Measurements from ENCODE around the gene TRAPPC12. TPM values are rescaled to one million over a fixed set of nuclear protein-coding genes. Genes with fewer than 3 reads are reported as not detected.
A peak's percentile ranks its signal among the peaks of the same experiment; 100 is the strongest.

TRAPPC12 gene
- total and polyA plus RNA-seq, 8 donors = 83.0 to 119 (median 100.0) TPM

DNA sequence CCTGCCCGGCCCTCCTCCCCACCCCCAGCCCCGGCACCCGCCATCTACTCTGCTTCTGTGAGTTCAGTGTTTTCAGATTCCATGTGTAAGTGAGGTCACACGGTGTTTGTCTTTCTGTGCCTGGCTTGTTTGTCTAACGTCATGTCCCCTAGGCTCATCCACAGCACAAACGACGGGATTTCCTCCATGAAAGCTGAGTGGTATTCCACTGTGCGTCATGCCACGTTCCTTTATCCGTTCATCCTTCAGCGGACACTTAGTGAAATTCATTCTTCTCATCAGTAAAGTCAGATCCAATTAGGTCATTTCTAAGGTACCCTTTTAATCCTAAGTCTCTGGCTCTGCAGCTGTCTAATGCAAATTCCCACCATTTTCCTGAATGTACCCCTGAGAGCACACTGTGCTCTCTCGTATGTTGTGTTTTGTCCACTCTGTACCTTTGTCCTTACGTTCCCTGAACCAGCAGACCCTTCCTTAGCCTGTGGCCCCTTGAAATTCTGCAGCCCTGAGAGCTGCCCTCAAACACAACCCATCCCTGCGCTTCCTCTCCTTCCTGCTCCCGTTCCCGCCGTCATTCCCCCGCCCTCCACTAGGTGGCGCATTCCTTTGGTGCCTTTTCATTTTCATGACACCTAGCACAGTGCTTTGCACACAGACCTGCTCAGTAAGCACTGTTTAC lies 44.1 kb downstream of the TRAPPC12 start:
- no peaks in the 10 kb centered on the region for H3K27me3 ChIP-seq
- ATAC-seq (peak; percentile 83), DNase-seq (peak in 3 of 4 donors; percentile 34 to 90 (median 55))
- intact Hi-C loops (cut with DNase I) = loop anchor here in 1 of 2 donors (10.0 kb wide), 1 partner anchor 221 kb away; no protein-coding TSS in a partner anchor
- no peaks in the 10 kb centered on the region for H3K4me1 ChIP-seq
- TF ChIP-seq, protein P1, sequence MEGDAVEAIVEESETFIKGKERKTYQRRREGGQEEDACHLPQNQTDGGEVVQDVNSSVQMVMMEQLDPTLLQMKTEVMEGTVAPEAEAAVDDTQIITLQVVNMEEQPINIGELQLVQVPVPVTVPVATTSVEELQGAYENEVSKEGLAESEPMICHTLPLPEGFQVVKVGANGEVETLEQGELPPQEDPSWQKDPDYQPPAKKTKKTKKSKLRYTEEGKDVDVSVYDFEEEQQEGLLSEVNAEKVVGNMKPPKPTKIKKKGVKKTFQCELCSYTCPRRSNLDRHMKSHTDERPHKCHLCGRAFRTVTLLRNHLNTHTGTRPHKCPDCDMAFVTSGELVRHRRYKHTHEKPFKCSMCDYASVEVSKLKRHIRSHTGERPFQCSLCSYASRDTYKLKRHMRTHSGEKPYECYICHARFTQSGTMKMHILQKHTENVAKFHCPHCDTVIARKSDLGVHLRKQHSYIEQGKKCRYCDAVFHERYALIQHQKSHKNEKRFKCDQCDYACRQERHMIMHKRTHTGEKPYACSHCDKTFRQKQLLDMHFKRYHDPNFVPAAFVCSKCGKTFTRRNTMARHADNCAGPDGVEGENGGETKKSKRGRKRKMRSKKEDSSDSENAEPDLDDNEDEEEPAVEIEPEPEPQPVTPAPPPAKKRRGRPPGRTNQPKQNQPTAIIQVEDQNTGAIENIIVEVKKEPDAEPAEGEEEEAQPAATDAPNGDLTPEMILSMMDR (IDR thresholded peaks at IDR 0.05) = peak; percentile 94 to 95
- H3K4me3 ChIP-seq = no peak overlapping the region
- no peak overlapping the region for H3K27ac ChIP-seq
- H3K9me3 ChIP-seq = no peaks in the 10 kb centered on the region
- H3K36me3 ChIP-seq = peaks cover 0 to 78% of the 10 kb centered on the region in 2 donors

DNA sequence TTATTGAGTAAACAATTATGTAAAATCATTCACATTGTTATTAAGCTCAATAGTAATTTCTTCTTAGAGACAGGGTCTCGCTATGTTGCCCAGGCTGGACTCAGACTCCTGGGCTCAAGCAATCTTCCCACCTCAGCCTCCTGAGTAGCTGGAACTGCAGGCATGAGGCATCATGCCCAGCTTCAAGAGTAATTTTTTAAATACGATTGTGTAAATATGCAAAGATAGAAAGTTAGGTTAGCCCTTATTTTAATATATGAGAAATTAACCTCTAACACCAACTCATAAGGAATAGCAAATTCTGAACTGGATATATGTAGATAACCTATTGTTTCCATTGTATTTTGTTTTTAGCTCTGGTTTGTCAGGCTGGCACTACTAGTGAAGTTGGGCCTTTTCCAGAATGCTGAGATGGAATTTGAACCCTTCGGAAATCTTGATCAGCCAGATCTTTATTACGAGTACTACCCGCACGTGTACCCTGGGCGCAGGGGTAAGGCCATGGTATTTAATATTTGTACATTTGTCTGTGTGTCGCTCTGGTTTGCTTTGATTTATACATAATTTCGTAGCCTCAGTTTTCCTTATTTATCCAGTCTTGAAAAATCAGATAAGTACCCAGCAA lies 44.8 kb downstream of the TRAPPC12 start:
- TF ChIP-seq, protein P1 (IDR thresholded peaks at IDR 0.05) = peak in 1 of 2 donors; percentile 8
- Histone ChIP-seq H3K4me1 (no peaks in the 10 kb centered on the region), H3K36me3 (peaks cover 0 to 84% of the 10 kb centered on the region in 2 donors), H3K4me3 (no peak overlapping the region), H3K27me3 (no peaks in the 10 kb centered on the region), H3K9me3 (no peaks in the 10 kb centered on the region), H3K27ac (no peak overlapping the region)
- intact Hi-C loops (cut with DNase I) = loop anchor here in 1 of 2 donors (10.0 kb wide), 1 partner anchor 221 kb away; no protein-coding TSS in a partner anchor
- ATAC-seq = no peak
- no peak for DNase-seq

DNA sequence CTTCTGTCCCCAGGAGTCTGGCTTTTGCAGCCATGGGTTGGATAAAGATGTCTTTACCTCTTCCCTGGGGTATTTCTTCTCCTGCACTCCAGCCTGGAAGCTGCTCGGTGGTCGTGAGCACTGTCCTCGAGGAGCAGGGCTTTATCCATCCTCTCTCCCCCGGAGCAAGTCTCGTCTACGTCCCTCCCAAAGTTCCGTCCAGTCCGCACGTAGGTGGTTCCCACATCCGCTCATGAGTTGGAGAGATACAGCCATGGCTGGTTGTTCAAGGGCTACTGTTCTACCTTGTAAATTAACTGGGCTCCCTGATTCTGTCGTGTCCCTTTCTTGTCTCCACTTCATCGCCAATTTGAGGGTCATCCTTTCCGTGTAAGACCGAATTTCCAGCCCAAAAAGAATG lies 47.1 kb downstream of the TRAPPC12 start:
- TF ChIP-seq, protein P1 (IDR thresholded peaks at IDR 0.05) = no peak
- Histone ChIP-seq H3K4me3 (no peak overlapping the region), H3K36me3 (peaks cover 0 to 88% of the 10 kb centered on the region in 2 donors), H3K4me1 (no peaks in the 10 kb centered on the region), H3K9me3 (no peaks in the 10 kb centered on the region), H3K27ac (no peak overlapping the region), H3K27me3 (no peaks in the 10 kb centered on the region)
- ATAC-seq = no peak
- intact Hi-C loops (cut with DNase I) = loop anchor here in 1 of 2 donors (10.0 kb wide), 1 partner anchor 218 kb away; no protein-coding TSS in a partner anchor
- no peak for DNase-seq

DNA sequence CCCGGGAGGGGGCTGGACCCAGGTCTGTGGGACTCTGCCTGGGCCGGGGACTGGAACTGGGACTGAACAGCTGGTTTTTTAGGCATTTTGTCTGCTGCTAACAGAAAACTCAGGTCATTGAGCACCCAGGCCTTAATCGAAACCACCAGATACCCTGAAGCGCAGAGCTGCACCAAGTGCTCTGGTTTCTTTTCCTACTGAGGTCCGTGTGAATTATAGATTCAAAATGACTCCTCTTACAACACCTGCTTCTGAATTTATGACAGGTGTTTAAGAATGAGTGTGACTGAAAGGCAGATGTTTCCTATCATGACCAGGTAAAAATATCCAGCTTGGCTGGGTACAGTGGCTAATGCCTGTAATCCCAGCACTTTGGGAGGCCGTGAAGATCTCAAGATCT lies 47.8 kb downstream of the TRAPPC12 start:
- no peak overlapping the region for H3K4me3 ChIP-seq
- H3K9me3 ChIP-seq = no peaks in the 10 kb centered on the region
- no peaks in the 10 kb centered on the region for H3K4me1 ChIP-seq
- DNase-seq (no peak), ATAC-seq (no peak)
- H3K27me3 ChIP-seq = no peaks in the 10 kb centered on the region
- no peak overlapping the region for H3K27ac ChIP-seq
- TF ChIP-seq, protein P1 (IDR thresholded peaks at IDR 0.05) = no peak
- intact Hi-C loops (cut with DNase I) = loop anchor here in 1 of 2 donors (10.0 kb wide), 1 partner anchor 218 kb away; no protein-coding TSS in a partner anchor
- H3K36me3 ChIP-seq = peaks cover 0 to 81% of the 10 kb centered on the region in 2 donors

DNA sequence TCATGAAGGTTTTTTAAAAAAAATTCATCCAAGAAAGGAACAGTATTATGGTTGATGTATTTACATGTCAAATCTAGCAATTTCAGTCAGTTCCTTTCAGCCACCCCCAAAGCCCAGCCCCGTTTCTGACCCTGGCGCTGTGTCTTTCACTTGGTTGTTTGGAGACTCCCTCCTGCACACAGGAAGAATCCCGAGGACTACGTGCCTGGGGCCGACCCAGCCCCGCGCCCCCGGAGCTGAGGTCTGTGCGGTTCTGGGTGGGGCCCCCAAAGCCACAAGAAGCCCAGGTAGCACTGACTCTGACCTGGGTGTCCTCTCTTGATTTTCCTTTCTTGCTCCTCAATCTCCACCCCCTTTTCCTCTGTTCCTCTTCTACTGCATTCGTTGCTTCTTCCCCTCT lies 49.1 kb downstream of the TRAPPC12 start:
- ATAC-seq (no peak), DNase-seq (no peak)
- Histone ChIP-seq H3K36me3 (peaks cover 0 to 80% of the 10 kb centered on the region in 2 donors), H3K27me3 (no peaks in the 10 kb centered on the region), H3K27ac (no peak overlapping the region), H3K4me1 (no peaks in the 10 kb centered on the region), H3K4me3 (no peak overlapping the region), H3K9me3 (no peaks in the 10 kb centered on the region)
- intact Hi-C loops (cut with DNase I) = loop anchor here in 1 of 2 donors (10.0 kb wide), 1 partner anchor 216 kb away; no protein-coding TSS in a partner anchor
- TF ChIP-seq, protein P1 (IDR thresholded peaks at IDR 0.05) = no peak

All from left lung (tissue), 10 donors.